Measurements from ENCODE around the gene EIF4A3.

Gene EIF4A3

GRCh38 chr17:80105762-80106161 lies 41.2 kb downstream of the EIF4A3 start:
- Mint-ChIP-seq H3K9me3 (no peaks in the 10 kb centered on the region), H3K27me3 (no peaks in the 10 kb centered on the region), H3K4me1 (peaks cover 18% of the 10 kb centered on the region), H3K27ac (ENCODE audit: low read depth) (no peak overlapping the region), H3K36me3 (ENCODE audit: insufficient read depth) (peaks cover 8% of the 10 kb centered on the region), H3K4me3 (no peak overlapping the region)
- DNase-seq (ENCODE audit: low spot score in 2 of 2) = no peak
- ATAC-seq (replicated peaks; ENCODE audit: extremely low read depth, poor library complexity, severe bottlenecking) = no peak

DNA sequence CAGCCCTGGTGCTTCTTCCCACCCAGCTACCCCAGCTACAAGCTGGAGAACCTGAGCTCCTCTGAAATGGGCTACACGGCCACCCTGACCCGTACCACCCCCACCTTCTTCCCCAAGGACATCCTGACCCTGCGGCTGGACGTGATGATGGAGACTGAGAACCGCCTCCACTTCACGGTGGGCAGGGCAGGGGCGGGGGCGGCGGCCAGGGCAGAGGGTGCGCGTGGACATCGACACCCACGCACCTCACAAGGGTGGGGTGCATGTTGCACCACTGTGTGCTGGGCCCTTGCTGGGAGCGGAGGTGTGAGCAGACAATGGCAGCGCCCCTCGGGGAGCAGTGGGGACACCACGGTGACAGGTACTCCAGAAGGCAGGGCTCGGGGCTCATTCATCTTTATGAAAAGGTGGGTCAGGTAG lies 42.0 kb downstream of the EIF4A3 start:
- Mint-ChIP-seq H3K27ac (ENCODE audit: low read depth) (no peak overlapping the region), H3K27me3 (no peaks in the 10 kb centered on the region), H3K9me3 (no peaks in the 10 kb centered on the region), H3K4me3 (no peak overlapping the region), H3K4me1 (peaks cover 26% of the 10 kb centered on the region), H3K36me3 (ENCODE audit: insufficient read depth) (peaks cover 8% of the 10 kb centered on the region)
- no peak for ATAC-seq (replicated peaks; ENCODE audit: extremely low read depth, poor library complexity, severe bottlenecking)
- DNase-seq (ENCODE audit: low spot score in 2 of 2) = no peak

- Mint-ChIP-seq H3K4me1 (peaks cover 26% of the 10 kb centered on the region), H3K27ac (ENCODE audit: low read depth) (no peak overlapping the region), H3K4me3 (no peak overlapping the region)
These were observed 42.5 kb downstream of the EIF4A3 start for GRCh38 chr17:80104321-80104955.

GRCh38 chr17:80103449-80104085 lies 43.4 kb downstream of the EIF4A3 start:
- DNase-seq (ENCODE audit: low spot score in 2 of 2) (no peak), ATAC-seq (replicated peaks; ENCODE audit: extremely low read depth, poor library complexity, severe bottlenecking) (no peak)
- Mint-ChIP-seq H3K9me3 (no peaks in the 10 kb centered on the region), H3K27me3 (no peaks in the 10 kb centered on the region), H3K4me3 (peak overlapping the region; percentile 87), H3K27ac (ENCODE audit: low read depth) (no peak overlapping the region), H3K4me1 (peaks cover 26% of the 10 kb centered on the region), H3K36me3 (ENCODE audit: insufficient read depth) (peaks cover 8% of the 10 kb centered on the region)

More at GRCh38 chr17:80104321-80104955, 42.5 kb downstream of the EIF4A3 start:
- Mint-ChIP-seq H3K9me3 (no peaks in the 10 kb centered on the region), H3K36me3 (ENCODE audit: insufficient read depth) (peaks cover 8% of the 10 kb centered on the region), H3K27me3 (no peaks in the 10 kb centered on the region)
- no peak for ATAC-seq (replicated peaks; ENCODE audit: extremely low read depth, poor library complexity, severe bottlenecking)
- DNase-seq (ENCODE audit: low spot score in 2 of 2) = no peak

- ATAC-seq (replicated peaks; ENCODE audit: extremely low read depth, poor library complexity, severe bottlenecking) = no peak
- H3K27ac Mint-ChIP-seq (ENCODE audit: low read depth) = no peak overlapping the region
- peaks cover 26% of the 10 kb centered on the region for H3K4me1 Mint-ChIP-seq
These were observed 44.1 kb downstream of the EIF4A3 start for GRCh38 chr17:80102664-80103448.

GRCh38 chr17:80101946-80102663 lies 44.8 kb downstream of the EIF4A3 start:
- no peaks in the 10 kb centered on the region for H3K9me3 Mint-ChIP-seq
- peaks cover 8% of the 10 kb centered on the region for H3K36me3 Mint-ChIP-seq (ENCODE audit: insufficient read depth)
- no peaks in the 10 kb centered on the region for H3K27me3 Mint-ChIP-seq
- H3K4me1 Mint-ChIP-seq = peaks cover 26% of the 10 kb centered on the region
- DNase-seq (ENCODE audit: low spot score in 2 of 2) (no peak), ATAC-seq (replicated peaks; ENCODE audit: extremely low read depth, poor library complexity, severe bottlenecking) (peak; percentile 24)
- H3K4me3 Mint-ChIP-seq = peak overlapping the region; percentile 87
- peak overlapping the region; percentile 68 for H3K27ac Mint-ChIP-seq (ENCODE audit: low read depth)

More at GRCh38 chr17:80102664-80103448, 44.1 kb downstream of the EIF4A3 start:
- Mint-ChIP-seq H3K27me3 (no peaks in the 10 kb centered on the region), H3K36me3 (ENCODE audit: insufficient read depth) (peaks cover 8% of the 10 kb centered on the region), H3K4me3 (peak overlapping the region; percentile 87), H3K9me3 (no peaks in the 10 kb centered on the region)
- no peak for DNase-seq (ENCODE audit: low spot score in 2 of 2)

DNA sequence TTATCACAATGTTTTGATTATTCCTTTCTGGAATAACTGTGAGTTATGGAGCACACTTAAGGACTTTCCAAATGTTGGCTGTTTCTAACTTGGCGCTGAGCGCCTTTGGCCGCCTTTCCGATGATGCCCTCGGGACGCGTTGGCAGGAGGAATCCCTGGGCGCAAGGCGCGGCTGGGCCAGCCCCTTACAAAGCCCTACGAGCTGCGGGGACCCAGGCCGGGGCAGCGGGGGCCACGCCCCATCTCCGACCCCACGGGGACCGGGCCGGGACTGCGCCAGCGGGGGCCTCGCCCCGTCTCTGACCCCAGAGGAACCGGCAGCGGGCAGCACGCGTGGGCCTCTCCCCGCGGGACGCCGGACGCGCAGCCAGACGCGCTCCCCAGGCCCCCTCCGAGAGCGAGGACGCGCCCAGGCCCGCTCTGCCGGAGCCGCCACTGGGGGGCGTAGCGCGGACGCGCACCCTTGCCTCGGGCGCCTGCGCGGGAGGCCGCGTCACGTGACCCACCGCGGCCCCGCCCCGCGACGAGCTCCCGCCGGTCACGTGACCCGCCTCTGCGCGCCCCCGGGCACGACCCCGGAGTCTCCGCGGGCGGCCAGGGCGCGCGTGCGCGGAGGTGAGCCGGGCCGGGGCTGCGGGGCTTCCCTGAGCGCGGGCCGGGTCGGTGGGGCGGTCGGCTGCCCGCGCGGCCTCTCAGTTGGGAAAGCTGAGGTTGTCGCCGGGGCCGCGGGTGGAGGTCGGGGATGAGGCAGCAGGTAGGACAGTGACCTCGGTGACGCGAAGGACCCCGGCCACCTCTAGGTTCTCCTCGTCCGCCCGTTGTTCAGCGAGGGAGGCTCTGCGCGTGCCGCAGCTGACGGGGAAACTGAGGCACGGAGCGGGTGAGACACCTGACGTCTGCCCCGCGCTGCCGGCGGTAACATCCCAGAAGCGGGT lies 45.6 kb downstream of the EIF4A3 start, which contains the start of gene GAA:
GAA (plus strand) TSS at position 571 of the 935 bp plus-strand sequence. CDS start 3,006 bp downstream, outside the sequence.
- Mint-ChIP-seq H3K36me3 (ENCODE audit: insufficient read depth) (peaks cover 8% of the 10 kb centered on the region), H3K9me3 (no peaks in the 10 kb centered on the region)

GRCh38 chr17:80100035-80100323 lies 46.9 kb downstream of the EIF4A3 start:
- Mint-ChIP-seq H3K4me1 (peaks cover 26% of the 10 kb centered on the region), H3K4me3 (peak overlapping the region; percentile 86)

More for the DNA sequence above, 45.6 kb downstream of the EIF4A3 start, which contains the start of gene GAA:
- peak; percentile 87 for ATAC-seq (replicated peaks; ENCODE audit: extremely low read depth, poor library complexity, severe bottlenecking)
- H3K27me3 Mint-ChIP-seq = no peaks in the 10 kb centered on the region
- peak within 1 kb of the TSS; percentile 68 for H3K27ac Mint-ChIP-seq (ENCODE audit: low read depth)
- peaks cover 26% of the 10 kb centered on the region for H3K4me1 Mint-ChIP-seq
- H3K4me3 Mint-ChIP-seq = peak within 1 kb of the TSS; percentile 87
- peak; percentile 82 to 90 for DNase-seq (ENCODE audit: low spot score in 2 of 2)

GRCh38 chr17:80099291-80100034 lies 47.5 kb downstream of the EIF4A3 start:
- H3K27ac Mint-ChIP-seq (ENCODE audit: low read depth) = no peak overlapping the region
- ATAC-seq (replicated peaks; ENCODE audit: extremely low read depth, poor library complexity, severe bottlenecking) = no peak
- no peaks in the 10 kb centered on the region for H3K9me3 Mint-ChIP-seq
- peaks cover 26% of the 10 kb centered on the region for H3K4me1 Mint-ChIP-seq
- H3K27me3 Mint-ChIP-seq = no peaks in the 10 kb centered on the region
- no peak for DNase-seq (ENCODE audit: low spot score in 2 of 2)
- H3K36me3 Mint-ChIP-seq (ENCODE audit: insufficient read depth) = peaks cover 8% of the 10 kb centered on the region
- H3K4me3 Mint-ChIP-seq = peak overlapping the region; percentile 9

More at GRCh38 chr17:80100035-80100323, 46.9 kb downstream of the EIF4A3 start:
- H3K36me3 Mint-ChIP-seq (ENCODE audit: insufficient read depth) = peaks cover 8% of the 10 kb centered on the region
- H3K27ac Mint-ChIP-seq (ENCODE audit: low read depth) = no peak overlapping the region
- DNase-seq (ENCODE audit: low spot score in 2 of 2) (no peak), ATAC-seq (replicated peaks; ENCODE audit: extremely low read depth, poor library complexity, severe bottlenecking) (no peak)
- no peaks in the 10 kb centered on the region for H3K27me3 Mint-ChIP-seq
- H3K9me3 Mint-ChIP-seq = no peaks in the 10 kb centered on the region

- H3K4me3 Mint-ChIP-seq = no peak overlapping the region
- H3K27me3 Mint-ChIP-seq = no peaks in the 10 kb centered on the region
- H3K9me3 Mint-ChIP-seq = no peaks in the 10 kb centered on the region
- DNase-seq (ENCODE audit: low spot score in 2 of 2) (no peak), ATAC-seq (replicated peaks; ENCODE audit: extremely low read depth, poor library complexity, severe bottlenecking) (no peak)
- H3K36me3 Mint-ChIP-seq (ENCODE audit: insufficient read depth) = peaks cover 6% of the 10 kb centered on the region
- no peak overlapping the region for H3K27ac Mint-ChIP-seq (ENCODE audit: low read depth)
- peaks cover 19% of the 10 kb centered on the region for H3K4me1 Mint-ChIP-seq
These were observed 48.9 kb downstream of the EIF4A3 start for GRCh38 chr17:80097844-80098691.

Data from central memory CD8-positive, alpha-beta T cell (primary cell).